ENCODE data around the gene APC.

- TF ChIP-seq CTCF (IDR thresholded peaks at IDR 0.05; ENCODE audit: insufficient read depth, low read depth, low read length), result no peak
- no peak for TF ChIP-seq EZH2 (IDR thresholded peaks at IDR 0.05; ENCODE audit: insufficient read depth, low read length)
Measured at GRCh38 chr5:112717506-112718082, 20.1 kb upstream of the APC start.

Data from astrocyte (in vitro differentiated cells and primary cell).